PFSK-1 (cell line): Measurements from ENCODE around the gene CACNG6.

Experiments used
- FOXP2 ChIP-seq: optimal IDR thresholded peaks from 2 replicates; pipeline ENCODE3; 2011; ENCODE audit warnings: borderline replicate concordance, control low read depth, inconsistent platforms; ENCODE audit not compliant: insufficient read depth; ENCODE audit errors: extremely low read length, extremely low read depth
- POLR2AphosphoS5 ChIP-seq: IDR thresholded peaks from 2 replicates; pipeline ENCODE4 v1.6.1; 2012; ENCODE audit warnings: low read depth, mild to moderate bottlenecking, control low read depth, low read length, moderate library complexity
- REST ChIP-seq, 2 experiments: IDR thresholded peaks; 2 replicates each; pipeline versions ENCODE4 v1.6.1 to v1.8.0; 2011 to 2012; ENCODE audit warnings: low read depth in 2 of 2, low read length in 2 of 2, control low read depth in 1 of 2, inconsistent platforms in 1 of 2, mild to moderate bottlenecking in 1 of 2, moderate library complexity in 1 of 2; ENCODE audit not compliant: insufficient read depth in 1 of 2
- SIN3A ChIP-seq: IDR thresholded peaks from 2 replicates; pipeline ENCODE4 v1.6.1; 2012; ENCODE audit warnings: mild to moderate bottlenecking, low read length, moderate library complexity, borderline replicate concordance; ENCODE audit not compliant: insufficient read depth
- TAF1 ChIP-seq: IDR thresholded peaks from 2 replicates; pipeline ENCODE4 v1.6.1; 2012; ENCODE audit warnings: low read length, control low read depth, borderline replicate concordance; ENCODE audit not compliant: insufficient read depth

- TF ChIP-seq TAF1: no peak
- TF ChIP-seq FOXP2: no peak
- TF ChIP-seq POLR2AphosphoS5: no peak
- no peak for TF ChIP-seq REST (IDR thresholded peaks at IDR 0.05; ENCODE audit: insufficient read depth in 1 of 2, low read depth in 2 of 2, low read length in 2 of 2)
- TF ChIP-seq SIN3A: no peak
Observed at GRCh38 chr19:53945441-53945840, 46.0 kb upstream of the CACNG6 start.
